ENCODE results near the gene DISC1.

- TF ChIP-seq CTCF (conservative IDR thresholded peaks at IDR 0.05; ENCODE audit: low read depth in 2 of 2) (no peak), ETS1 (IDR thresholded peaks at IDR 0.05) (no peak), EZH2 (IDR thresholded peaks at IDR 0.05; ENCODE audit: low read depth, unreplicated experiment) (no peak), STAT1 (IDR thresholded peaks at IDR 0.05; ENCODE audit: unreplicated experiment) (no peak), ZNF331 (CRISPR knock-in tag; IDR thresholded peaks at IDR 0.05; ENCODE audit: low read depth) (no peak), EZH2phosphoT487 (IDR thresholded peaks at IDR 0.05; ENCODE audit: unreplicated experiment) (no peak), JUNB (IDR thresholded peaks at IDR 0.05; ENCODE audit: unreplicated experiment) (no peak), POLR2AphosphoS5 (IDR thresholded peaks at IDR 0.05; ENCODE audit: low read depth) (no peak), REST (IDR thresholded peaks at IDR 0.05; ENCODE audit: unreplicated experiment) (no peak), CREB1 (CRISPR knock-in tag; IDR thresholded peaks at IDR 0.05; ENCODE audit: low read depth) (no peak)
These were observed 323.9 kb downstream of the DISC1 start for GRCh38 chr1:231950331-231951128.
